Gastrocnemius medialis (tissue), 4 donors: ENCODE data around the gene LRRK1. TPM values are rescaled to one million over a fixed set of nuclear protein-coding genes. Genes with fewer than 3 reads are reported as not detected.

Experiments
- ATAC-seq, 2 donors: fragments of 150-250 bp; one replicate each; pipeline ENCODE4 v1.9.1; 2016
- DNase-seq, 2 donors: peaks; one replicate each; pipeline ENCODE4 v3.0.0-alpha.2; 2019
- H3K27ac ChIP-seq, 4 donors: fragments of 200-600 bp; sonication (generic); 1 replicate in 1 of 4; 2 replicates in 3 of 4; pipeline ENCODE4 v1.5.1; 2016 to 2018; ENCODE audit warnings: mild to moderate bottlenecking in 2 of 4, moderate library complexity in 1 of 4
- H3K27me3 ChIP-seq, 3 donors: fragments of 200-600 bp; sonication (generic) in 2 of 3; 1 replicate in 1 of 3; 2 replicates in 2 of 3; pipeline versions ENCODE4 v1.5.1 to v1.6.0; 2016 to 2019; ENCODE audit warnings: mild to moderate bottlenecking in 1 of 3, moderate library complexity in 1 of 3
- H3K36me3 ChIP-seq, 2 donors: fragments of 200-600 bp; sonication (generic) in 1 of 2; one replicate each; pipeline ENCODE4 v1.5.1; 2017 to 2018
- H3K4me1 ChIP-seq, 2 donors: fragments of 200-600 bp; sonication (generic) in 1 of 2; one replicate each; pipeline ENCODE4 v1.5.1; 2016 to 2017; ENCODE audit warnings: mild to moderate bottlenecking in 2 of 2
- H3K4me3 ChIP-seq, 4 donors: fragments of 200-600 bp; sonication (generic) in 3 of 4; 1 replicate in 1 of 4; 2 replicates in 3 of 4; pipeline ENCODE4 v1.5.1; 2016 to 2019; ENCODE audit warnings: mild to moderate bottlenecking in 2 of 4
- H3K9me3 ChIP-seq, 3 donors: fragments of 200-600 bp; sonication (generic) in 2 of 3; 1 replicate in 1 of 3; 2 replicates in 2 of 3; pipeline ENCODE4 v1.5.1; 2016 to 2019
- POLR2A ChIP-seq, 2 donors: fragments of 450-650 bp; IDR thresholded peaks; one replicate each; pipeline ENCODE4 v1.6.1; 2017; ENCODE audit warnings: antibody characterized with exemption in 2 of 2, mild to moderate bottlenecking in 2 of 2, moderate library complexity in 2 of 2
- in situ Hi-C, 4 donors: fragments of 200-750 bp; cut with MboI; loops; one replicate each; pipeline versions ENCODE4 v1.15.0 to v1.8.0; 2017; ENCODE audit warnings: low sequenced_read_pairs in 4 of 4
- intact Hi-C: fragments of 100-400 bp; cut with DNase I; formaldehyde crosslinking; loops from one replicate; pipeline ENCODE4 v1.15.1; 2023; ENCODE audit warnings: low total_unique reads
- total RNA-seq, 4 donors: library from RNA; depleted of rRNA; stranded (reverse); fragments of >200 nt; gene quantifications; one replicate each; pipeline versions ENCODE4 v1.1.0 to v1.2.3, GENCODE V29; 2016
- TF ChIP-seq, protein P1 (sequence below), 5 experiments: fragments of 450-650 bp in 3 of 5; fragments of 200-600 bp in 2 of 5; sonication (generic) in 2 of 5; IDR thresholded peaks in 4 of 5; conservative IDR thresholded peaks in 1 of 5; 1 replicate in 4 of 5; 2 replicates in 1 of 5; pipeline ENCODE4 v1.5.1; 2016 to 2019; ENCODE audit warnings: antibody characterized with exemption in 5 of 5, mild to moderate bottlenecking in 3 of 5, moderate library complexity in 3 of 5

Gene LRRK1
- total RNA-seq, 4 donors from 2014 or later, result 0.87 to 5.6 (median 1.7) TPM

GRCh38 chr15:101108461-101108775 lies 189.3 kb downstream of the LRRK1 start:
- H3K9me3 ChIP-seq, result no peaks in the 10 kb centered on the region
- TF ChIP-seq, protein P1, sequence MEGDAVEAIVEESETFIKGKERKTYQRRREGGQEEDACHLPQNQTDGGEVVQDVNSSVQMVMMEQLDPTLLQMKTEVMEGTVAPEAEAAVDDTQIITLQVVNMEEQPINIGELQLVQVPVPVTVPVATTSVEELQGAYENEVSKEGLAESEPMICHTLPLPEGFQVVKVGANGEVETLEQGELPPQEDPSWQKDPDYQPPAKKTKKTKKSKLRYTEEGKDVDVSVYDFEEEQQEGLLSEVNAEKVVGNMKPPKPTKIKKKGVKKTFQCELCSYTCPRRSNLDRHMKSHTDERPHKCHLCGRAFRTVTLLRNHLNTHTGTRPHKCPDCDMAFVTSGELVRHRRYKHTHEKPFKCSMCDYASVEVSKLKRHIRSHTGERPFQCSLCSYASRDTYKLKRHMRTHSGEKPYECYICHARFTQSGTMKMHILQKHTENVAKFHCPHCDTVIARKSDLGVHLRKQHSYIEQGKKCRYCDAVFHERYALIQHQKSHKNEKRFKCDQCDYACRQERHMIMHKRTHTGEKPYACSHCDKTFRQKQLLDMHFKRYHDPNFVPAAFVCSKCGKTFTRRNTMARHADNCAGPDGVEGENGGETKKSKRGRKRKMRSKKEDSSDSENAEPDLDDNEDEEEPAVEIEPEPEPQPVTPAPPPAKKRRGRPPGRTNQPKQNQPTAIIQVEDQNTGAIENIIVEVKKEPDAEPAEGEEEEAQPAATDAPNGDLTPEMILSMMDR (IDR thresholded peaks at IDR 0.05 in 4 of 5, conservative IDR thresholded peaks at IDR 0.05 in 1 of 5), result no peak
- no peak for TF ChIP-seq POLR2A (IDR thresholded peaks at IDR 0.05)
- H3K27ac ChIP-seq, result no peak overlapping the region
- intact Hi-C loops, result no loop called here
- in situ Hi-C loops, result no loop called here
- H3K36me3 ChIP-seq, result no peaks in the 10 kb centered on the region
- DNase-seq, result no peak
- no peak overlapping the region for H3K4me3 ChIP-seq
- no peaks in the 10 kb centered on the region for H3K4me1 ChIP-seq
- ATAC-seq, result no peak
- no peaks in the 10 kb centered on the region for H3K27me3 ChIP-seq

- Histone ChIP-seq H3K36me3 (no peaks in the 10 kb centered on the region), H3K27ac (no peak overlapping the region), H3K4me3 (no peak overlapping the region), H3K27me3 (no peaks in the 10 kb centered on the region), H3K4me1 (no peaks in the 10 kb centered on the region), H3K9me3 (no peaks in the 10 kb centered on the region)
- intact Hi-C loops, result no loop called here
- TF ChIP-seq, protein P1 (IDR thresholded peaks at IDR 0.05 in 4 of 5, conservative IDR thresholded peaks at IDR 0.05 in 1 of 5), result no peak
- no peak for TF ChIP-seq POLR2A (IDR thresholded peaks at IDR 0.05)
- DNase-seq (no peak), ATAC-seq (no peak)
- in situ Hi-C loops, result no loop called here
Measured at GRCh38 chr15:101108791-101109190, 189.6 kb downstream of the LRRK1 start.

- in situ Hi-C loops, result no loop called here
- Histone ChIP-seq H3K4me1 (no peaks in the 10 kb centered on the region), H3K4me3 (no peak overlapping the region), H3K27me3 (no peaks in the 10 kb centered on the region), H3K9me3 (no peaks in the 10 kb centered on the region), H3K36me3 (no peaks in the 10 kb centered on the region), H3K27ac (no peak overlapping the region)
- intact Hi-C loops, result no loop called here
- TF ChIP-seq POLR2A (IDR thresholded peaks at IDR 0.05), result no peak
- TF ChIP-seq, protein P1 (IDR thresholded peaks at IDR 0.05 in 4 of 5, conservative IDR thresholded peaks at IDR 0.05 in 1 of 5), result no peak
- ATAC-seq, result no peak
- DNase-seq, result no peak
Measured at GRCh38 chr15:101110681-101111569, 191.8 kb downstream of the LRRK1 start.

DNA sequence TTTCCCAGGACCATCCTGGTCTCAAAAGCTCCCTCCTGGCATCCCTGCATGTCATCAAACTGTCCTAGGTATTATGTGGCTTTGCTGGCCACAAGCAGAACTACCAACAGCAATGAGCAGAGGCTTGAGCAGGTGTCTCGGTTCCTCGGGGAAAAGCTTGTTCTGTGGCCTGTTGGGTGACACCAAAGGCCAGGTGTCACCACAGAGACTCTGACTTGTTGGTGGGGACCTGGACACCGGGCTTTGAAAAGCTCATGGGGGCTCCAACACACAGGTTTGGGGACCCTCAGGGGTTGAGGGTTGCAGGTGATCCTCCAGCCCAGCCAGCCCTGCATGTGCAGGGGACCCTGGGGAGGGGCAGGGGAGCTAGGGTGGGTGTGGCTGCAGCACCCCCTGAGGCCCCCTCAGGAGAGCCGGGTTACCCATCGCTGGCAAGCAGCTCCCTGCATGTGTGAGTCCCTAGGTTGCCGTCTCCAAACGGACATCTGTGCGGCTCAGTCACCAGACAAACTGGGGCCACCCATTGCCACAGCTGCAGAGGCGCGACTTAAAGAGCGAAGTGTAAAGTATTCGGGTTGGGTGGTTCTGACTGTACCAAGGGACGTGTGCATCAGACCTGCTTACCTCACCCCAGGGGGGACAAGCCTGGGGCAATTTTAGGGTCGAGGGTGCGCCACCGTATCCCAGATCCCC lies 192.6 kb downstream of the LRRK1 start:
- ATAC-seq (no peak), DNase-seq (no peak)
- Histone ChIP-seq H3K4me1 (no peaks in the 10 kb centered on the region), H3K4me3 (no peak overlapping the region), H3K36me3 (no peaks in the 10 kb centered on the region), H3K9me3 (no peaks in the 10 kb centered on the region), H3K27me3 (no peaks in the 10 kb centered on the region), H3K27ac (no peak overlapping the region)
- TF ChIP-seq, protein P1 (IDR thresholded peaks at IDR 0.05 in 4 of 5, conservative IDR thresholded peaks at IDR 0.05 in 1 of 5), result no peak
- TF ChIP-seq POLR2A (IDR thresholded peaks at IDR 0.05), result no peak
- in situ Hi-C loops (no loop called here), intact Hi-C loops (no loop called here)
